K562 (cell line): ENCODE measurements around the gene GFOD2. TPM values are rescaled to one million over a fixed set of nuclear protein-coding genes. Genes with fewer than 3 reads are reported as not detected.

Source experiments
- GATAD2A ChIP-seq: fragments of 450-650 bp; IDR thresholded peaks from 2 replicates; pipeline ENCODE4 v1.6.1; 2017
- GTF2F1 ChIP-seq: IDR thresholded peaks from 2 replicates; pipeline ENCODE4 v1.6.1; 2011; ENCODE audit warnings: low read depth, low read length, improper control_type of control experiment
- HDAC6 ChIP-seq: IDR thresholded peaks from 2 replicates; pipeline ENCODE4 v1.6.1; 2012; ENCODE audit warnings: low read depth, mild to moderate bottlenecking, control low read depth, inconsistent platforms, low read length, moderate library complexity
- KDM1A ChIP-seq, 2 experiments: fragments of 450-650 bp; IDR thresholded peaks; 2 replicates each; pipeline ENCODE4 v1.6.1; 2016; ENCODE audit warnings: mild to moderate bottlenecking in 2 of 2
- MBD1 ChIP-seq: fragments of 250-450 bp; sonication (Bioruptor Pico); IDR thresholded peaks from 2 replicates; pipeline ENCODE4 v1.8.0; 2022; ENCODE audit warnings: inconsistent platforms
- RCOR1 ChIP-seq, 2 experiments: IDR thresholded peaks; 2 replicates each; pipeline ENCODE4 v1.6.1; 2012; ENCODE audit warnings: low read depth in 2 of 2, low read length in 2 of 2, borderline replicate concordance in 1 of 2, improper control_type of control experiment in 1 of 2
- SAP30 ChIP-seq: fragments of 200-600 bp; sonication (generic); IDR thresholded peaks from 2 replicates; pipeline ENCODE4 v1.6.1; 2012; ENCODE audit warnings: borderline replicate concordance, low read depth, mild to moderate bottlenecking, moderate library complexity, low read length, control low read depth, inconsistent platforms; ENCODE audit not compliant: insufficient read depth, poor library complexity, severe bottlenecking
- SMARCA5 ChIP-seq: fragments of 450-650 bp; IDR thresholded peaks from 2 replicates; pipeline ENCODE4 v1.6.1; 2016
- SPI1 ChIP-seq: IDR thresholded peaks from 2 replicates; pipeline ENCODE4 v1.6.1; 2011; ENCODE audit warnings: low read depth, low read length, control low read depth, borderline replicate concordance
- SUPT5H ChIP-seq: fragments of 450-650 bp; IDR thresholded peaks from 2 replicates; pipeline ENCODE4 v1.6.1; 2016
- ZBTB1 ChIP-seq: sonication (generic); formaldehyde crosslinking; IDR thresholded peaks from 2 replicates; pipeline ENCODE4 v1.8.1; 2023; ENCODE audit warnings: missing genetic modification reagents, low read depth, mild to moderate bottlenecking, borderline replicate concordance
- ZBTB34 ChIP-seq: fragments of 250-450 bp; sonication (Bioruptor Pico); IDR thresholded peaks from 2 replicates; pipeline ENCODE4 v1.8.0; 2021; ENCODE audit warnings: mild to moderate bottlenecking, moderate library complexity
- ZNF212 ChIP-seq: fragments of 450-650 bp; formaldehyde crosslinking; IDR thresholded peaks from 2 replicates; pipeline ENCODE4 v1.4.0; 2020; ENCODE audit warnings: mild to moderate bottlenecking
- ZNF695 ChIP-seq: fragments of 450-650 bp; formaldehyde crosslinking; IDR thresholded peaks from 2 replicates; pipeline ENCODE4 v1.4.0; 2020; ENCODE audit warnings: mild to moderate bottlenecking, moderate library complexity
- ZNF780A ChIP-seq: fragments of 250-450 bp; sonication (Bioruptor Pico); IDR thresholded peaks from 2 replicates; pipeline ENCODE4 v1.5.0; 2021; ENCODE audit warnings: mild to moderate bottlenecking
- polyA plus RNA-seq, 8 experiments: library from polyadenylated mRNA; depleted of rRNA in 4 of 8; stranded (reverse) in 5 of 8; unstranded in 3 of 8; fragments of >200 nt; fragmentation: Nextera tagmentation in 2 of 8; fragmentation: Illumina TruSeq in 1 of 8; extraction: Ambion mirVana in 2 of 8; extraction: Trizol in 1 of 8; gene quantifications; 2 replicates each; pipeline versions ENCODE4 v1.2.1 to v1.2.3, GENCODE V29; 2011 to 2014; ENCODE audit warnings: inconsistent platforms in 1 of 8, missing spikeins in 1 of 8
- total RNA-seq, 7 experiments: library from RNA; depleted of rRNA in 6 of 7; stranded (reverse); fragments of >200 nt in 6 of 7; fragmentation: Illumina TruSeq in 2 of 7; extraction: Trizol in 2 of 7; gene quantifications; 2 replicates each; pipeline versions ENCODE4 v1.2.1 to v1.2.3, GENCODE V29; 2011 to 2021; ENCODE audit warnings: low replicate concordance in 1 of 7
- TF ChIP-seq, protein P1 (sequence below): fragments of 450-650 bp; IDR thresholded peaks from 2 replicates; pipeline ENCODE4 v1.7.0; 2016; ENCODE audit warnings: borderline replicate concordance
- TF ChIP-seq, protein P2 (sequence below): fragments of 450-650 bp; IDR thresholded peaks from 2 replicates; pipeline ENCODE4 v1.6.1; 2016; ENCODE audit warnings: mild to moderate bottlenecking
- TF ChIP-seq, protein P3 (sequence below): fragments of 450-650 bp; IDR thresholded peaks from 2 replicates; pipeline ENCODE4 v1.6.1; 2018; ENCODE audit not compliant: partially characterized antibody

Gene GFOD2
- total and polyA plus RNA-seq, 9 of the 15 experiments (the other 6 are each of a cell fraction or from before 2014, with no cell fraction given), result 1.9 to 15.8 (median 11.1) TPM

DNA sequence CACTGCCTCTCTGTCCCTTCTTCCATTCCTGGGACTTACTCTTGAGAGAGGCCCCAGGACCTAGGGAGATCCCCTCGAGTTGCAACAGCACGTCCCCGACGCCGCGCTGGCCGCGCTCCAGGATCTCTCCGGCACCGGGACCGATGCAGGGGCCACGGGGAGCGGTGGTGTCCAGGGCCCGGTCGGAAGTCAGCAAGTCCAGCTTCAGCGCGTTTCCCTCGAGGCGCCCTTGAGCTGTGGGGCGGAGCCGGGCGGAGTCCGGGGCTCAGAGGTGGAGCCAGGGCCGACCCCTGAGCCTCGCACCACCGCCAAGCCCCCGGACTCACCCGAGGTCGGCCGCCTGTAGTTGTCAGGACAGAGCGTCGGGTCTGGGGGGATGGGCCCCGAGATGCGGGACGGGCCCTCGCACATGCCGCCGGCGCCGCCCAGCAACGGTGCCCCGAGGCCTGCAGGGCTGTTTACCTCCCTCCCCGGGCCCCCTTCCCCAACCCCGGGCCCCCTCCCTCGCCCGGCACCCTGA lies 53.0 kb downstream of the GFOD2 start (continued):
- TF ChIP-seq, protein P1, sequence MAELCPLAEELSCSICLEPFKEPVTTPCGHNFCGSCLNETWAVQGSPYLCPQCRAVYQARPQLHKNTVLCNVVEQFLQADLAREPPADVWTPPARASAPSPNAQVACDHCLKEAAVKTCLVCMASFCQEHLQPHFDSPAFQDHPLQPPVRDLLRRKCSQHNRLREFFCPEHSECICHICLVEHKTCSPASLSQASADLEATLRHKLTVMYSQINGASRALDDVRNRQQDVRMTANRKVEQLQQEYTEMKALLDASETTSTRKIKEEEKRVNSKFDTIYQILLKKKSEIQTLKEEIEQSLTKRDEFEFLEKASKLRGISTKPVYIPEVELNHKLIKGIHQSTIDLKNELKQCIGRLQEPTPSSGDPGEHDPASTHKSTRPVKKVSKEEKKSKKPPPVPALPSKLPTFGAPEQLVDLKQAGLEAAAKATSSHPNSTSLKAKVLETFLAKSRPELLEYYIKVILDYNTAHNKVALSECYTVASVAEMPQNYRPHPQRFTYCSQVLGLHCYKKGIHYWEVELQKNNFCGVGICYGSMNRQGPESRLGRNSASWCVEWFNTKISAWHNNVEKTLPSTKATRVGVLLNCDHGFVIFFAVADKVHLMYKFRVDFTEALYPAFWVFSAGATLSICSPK, result no peak
- TF ChIP-seq HDAC6 (no peak), RCOR1 (IDR thresholded peaks at IDR 0.05; ENCODE audit: borderline replicate concordance in 1 of 2, low read depth in 2 of 2, low read length in 2 of 2) (no peak), SMARCA5 (no peak), ZBTB34 (CRISPR knock-in tag) (no peak), ZNF212 (no peak), ZBTB1 (CRISPR knock-in tag) (no peak), GATAD2A (no peak), GTF2F1 (no peak), SUPT5H (no peak), SPI1 (no peak), MBD1 (CRISPR knock-in tag) (no peak), SAP30 (no peak), ZNF695 (CRISPR knock-in tag) (no peak), KDM1A (IDR thresholded peaks at IDR 0.05) (no peak), ZNF780A (CRISPR knock-in tag) (no peak)
- TF ChIP-seq, protein P2, sequence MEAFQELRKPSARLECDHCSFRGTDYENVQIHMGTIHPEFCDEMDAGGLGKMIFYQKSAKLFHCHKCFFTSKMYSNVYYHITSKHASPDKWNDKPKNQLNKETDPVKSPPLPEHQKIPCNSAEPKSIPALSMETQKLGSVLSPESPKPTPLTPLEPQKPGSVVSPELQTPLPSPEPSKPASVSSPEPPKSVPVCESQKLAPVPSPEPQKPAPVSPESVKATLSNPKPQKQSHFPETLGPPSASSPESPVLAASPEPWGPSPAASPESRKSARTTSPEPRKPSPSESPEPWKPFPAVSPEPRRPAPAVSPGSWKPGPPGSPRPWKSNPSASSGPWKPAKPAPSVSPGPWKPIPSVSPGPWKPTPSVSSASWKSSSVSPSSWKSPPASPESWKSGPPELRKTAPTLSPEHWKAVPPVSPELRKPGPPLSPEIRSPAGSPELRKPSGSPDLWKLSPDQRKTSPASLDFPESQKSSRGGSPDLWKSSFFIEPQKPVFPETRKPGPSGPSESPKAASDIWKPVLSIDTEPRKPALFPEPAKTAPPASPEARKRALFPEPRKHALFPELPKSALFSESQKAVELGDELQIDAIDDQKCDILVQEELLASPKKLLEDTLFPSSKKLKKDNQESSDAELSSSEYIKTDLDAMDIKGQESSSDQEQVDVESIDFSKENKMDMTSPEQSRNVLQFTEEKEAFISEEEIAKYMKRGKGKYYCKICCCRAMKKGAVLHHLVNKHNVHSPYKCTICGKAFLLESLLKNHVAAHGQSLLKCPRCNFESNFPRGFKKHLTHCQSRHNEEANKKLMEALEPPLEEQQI, result no peak
- TF ChIP-seq, protein P3, sequence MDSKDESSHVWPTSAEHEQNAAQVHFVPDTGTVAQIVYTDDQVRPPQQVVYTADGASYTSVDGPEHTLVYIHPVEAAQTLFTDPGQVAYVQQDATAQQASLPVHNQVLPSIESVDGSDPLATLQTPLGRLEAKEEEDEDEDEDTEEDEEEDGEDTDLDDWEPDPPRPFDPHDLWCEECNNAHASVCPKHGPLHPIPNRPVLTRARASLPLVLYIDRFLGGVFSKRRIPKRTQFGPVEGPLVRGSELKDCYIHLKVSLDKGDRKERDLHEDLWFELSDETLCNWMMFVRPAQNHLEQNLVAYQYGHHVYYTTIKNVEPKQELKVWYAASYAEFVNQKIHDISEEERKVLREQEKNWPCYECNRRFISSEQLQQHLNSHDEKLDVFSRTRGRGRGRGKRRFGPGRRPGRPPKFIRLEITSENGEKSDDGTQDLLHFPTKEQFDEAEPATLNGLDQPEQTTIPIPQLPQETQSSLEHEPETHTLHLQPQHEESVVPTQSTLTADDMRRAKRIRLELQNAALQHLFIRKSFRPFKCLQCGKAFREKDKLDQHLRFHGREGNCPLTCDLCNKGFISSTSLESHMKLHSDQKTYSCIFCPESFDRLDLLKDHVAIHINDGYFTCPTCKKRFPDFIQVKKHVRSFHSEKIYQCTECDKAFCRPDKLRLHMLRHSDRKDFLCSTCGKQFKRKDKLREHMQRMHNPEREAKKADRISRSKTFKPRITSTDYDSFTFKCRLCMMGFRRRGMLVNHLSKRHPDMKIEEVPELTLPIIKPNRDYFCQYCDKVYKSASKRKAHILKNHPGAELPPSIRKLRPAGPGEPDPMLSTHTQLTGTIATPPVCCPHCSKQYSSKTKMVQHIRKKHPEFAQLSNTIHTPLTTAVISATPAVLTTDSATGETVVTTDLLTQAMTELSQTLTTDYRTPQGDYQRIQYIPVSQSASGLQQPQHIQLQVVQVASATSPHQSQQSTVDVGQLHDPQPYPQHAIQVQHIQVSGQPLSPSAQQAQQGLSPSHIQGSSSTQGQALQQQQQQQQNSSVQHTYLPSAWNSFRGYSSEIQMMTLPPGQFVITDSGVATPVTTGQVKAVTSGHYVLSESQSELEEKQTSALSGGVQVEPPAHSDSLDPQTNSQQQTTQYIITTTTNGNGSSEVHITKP, result peak; percentile 75
